ENCODE data around the gene NISCH.

NISCH gene

GRCh38 chr3:52456169-52456799 is 880 bp downstream of the NISCH start:
- H3K79me2 ChIP-seq (ENCODE audit: control insufficient read depth, low read length) = peaks cover 32% of the 10 kb centered on the region
- H4K20me1 ChIP-seq (ENCODE audit: control insufficient read depth, insufficient read depth, low read depth, low read length) = no peaks in the 10 kb centered on the region
- peaks cover 23% of the 10 kb centered on the region for H3K4me1 ChIP-seq (ENCODE audit: control insufficient read depth, low read length)
- TF ChIP-seq EZH2phosphoT487 (IDR thresholded peaks at IDR 0.05; ENCODE audit: borderline replicate concordance, low read length) (no peak), CTCF (IDR thresholded peaks at IDR 0.05; ENCODE audit: low read depth, low read length, poor library complexity, severe bottlenecking) (no peak)
- H3K4me2 ChIP-seq (ENCODE audit: low read length) = peak overlapping the region; percentile 76
- H3K9me3 ChIP-seq (ENCODE audit: control insufficient read depth, insufficient read depth, low read length) = no peaks in the 10 kb centered on the region
- H3K27me3 ChIP-seq (ENCODE audit: control insufficient read depth, low read length) = no peaks in the 10 kb centered on the region
- H3K9me2 ChIP-seq (replicated peaks; ENCODE audit: control insufficient read depth, low read length) = no peaks in the 10 kb centered on the region
- H3K36me3 ChIP-seq (ENCODE audit: control insufficient read depth, low read length) = peaks cover 45% of the 10 kb centered on the region
- H3K4me3 ChIP-seq (ENCODE audit: low read length) = peak overlapping the region; percentile 91
- H3F3A ChIP-seq (ENCODE audit: control insufficient read depth, insufficient read depth) = no peaks in the 10 kb centered on the region
- peak overlapping the region; percentile 35; the same call in 1 of the 2 replicates for H3K27ac ChIP-seq (ENCODE audit: low read depth, low read length)

GRCh38 chr3:52456800-52457183 is 1.4 kb downstream of the NISCH start:
- Histone ChIP-seq H3K9me3 (ENCODE audit: control insufficient read depth, insufficient read depth, low read length) (no peaks in the 10 kb centered on the region), H3F3A (ENCODE audit: control insufficient read depth, insufficient read depth) (no peaks in the 10 kb centered on the region), H3K27me3 (ENCODE audit: control insufficient read depth, low read length) (no peaks in the 10 kb centered on the region), H3K27ac (ENCODE audit: low read depth, low read length) (no peak overlapping the region), H3K4me1 (ENCODE audit: control insufficient read depth, low read length) (peaks cover 23% of the 10 kb centered on the region), H3K36me3 (ENCODE audit: control insufficient read depth, low read length) (peaks cover 45% of the 10 kb centered on the region), H3K79me2 (ENCODE audit: control insufficient read depth, low read length) (peaks cover 32% of the 10 kb centered on the region), H3K4me2 (ENCODE audit: low read length) (peak overlapping the region; percentile 76), H4K20me1 (ENCODE audit: control insufficient read depth, insufficient read depth, low read depth, low read length) (no peaks in the 10 kb centered on the region), H3K4me3 (ENCODE audit: low read length) (peak overlapping the region; percentile 91), H3K9me2 (replicated peaks; ENCODE audit: control insufficient read depth, low read length) (no peaks in the 10 kb centered on the region)
- TF ChIP-seq EZH2phosphoT487 (IDR thresholded peaks at IDR 0.05; ENCODE audit: borderline replicate concordance, low read length) (no peak), CTCF (IDR thresholded peaks at IDR 0.05; ENCODE audit: low read depth, low read length, poor library complexity, severe bottlenecking) (no peak)

- Histone ChIP-seq H3K4me1 (ENCODE audit: control insufficient read depth, low read length) (peaks cover 23% of the 10 kb centered on the region), H3K36me3 (ENCODE audit: control insufficient read depth, low read length) (peaks cover 55% of the 10 kb centered on the region), H3K79me2 (ENCODE audit: control insufficient read depth, low read length) (peaks cover 38% of the 10 kb centered on the region), H3F3A (ENCODE audit: control insufficient read depth, insufficient read depth) (no peaks in the 10 kb centered on the region), H3K27ac (ENCODE audit: low read depth, low read length) (no peak overlapping the region), H3K4me2 (ENCODE audit: low read length) (no peak overlapping the region), H4K20me1 (ENCODE audit: control insufficient read depth, insufficient read depth, low read depth, low read length) (no peaks in the 10 kb centered on the region), H3K4me3 (ENCODE audit: low read length) (no peak overlapping the region), H3K27me3 (ENCODE audit: control insufficient read depth, low read length) (no peaks in the 10 kb centered on the region), H3K9me3 (ENCODE audit: control insufficient read depth, insufficient read depth, low read length) (no peaks in the 10 kb centered on the region), H3K9me2 (replicated peaks; ENCODE audit: control insufficient read depth, low read length) (no peaks in the 10 kb centered on the region)
- TF ChIP-seq CTCF (IDR thresholded peaks at IDR 0.05; ENCODE audit: low read depth, low read length, poor library complexity, severe bottlenecking) (no peak), EZH2phosphoT487 (IDR thresholded peaks at IDR 0.05; ENCODE audit: borderline replicate concordance, low read length) (no peak)
These were observed 2.8 kb downstream of the NISCH start for GRCh38 chr3:52458031-52458760.

All from DOHH2 (cell line).